Measurements from ENCODE around the gene KCNMA1. TPM values are rescaled to one million over a fixed set of nuclear protein-coding genes. Genes with fewer than 3 reads are reported as not detected.

Gene KCNMA1
- total and polyA plus RNA-seq, 10 donors: 9.3 to 114 (median 51.5) TPM

- 77 to 83% (median 78%) methylated on average over 13 of the region's 13 CpGs for WGBS, 5 donors
- no peaks in the 10 kb centered on the region for H3K9me3 ChIP-seq
These were observed 324.4 kb downstream of the KCNMA1 start for GRCh38 chr10:77313066-77313750.

GRCh38 chr10:77311186-77311585 is 326.4 kb downstream of the KCNMA1 start:
- 41 to 51% (median 43%) methylated on average over 2 of the region's 2 CpGs for WGBS, 5 donors
- intact Hi-C loops (cut with DNase I; ENCODE audit: low total_unique reads): no loop called here
- no peak overlapping the region for H3K27ac ChIP-seq
- H3K36me3 ChIP-seq: no peaks in the 10 kb centered on the region
- H3K27me3 ChIP-seq (replicated peaks in 1 of 7): peaks cover 0 to 22% (median 0%) of the 10 kb centered on the region in 7 donors
- no peaks in the 10 kb centered on the region for H3K9me3 ChIP-seq
- TF ChIP-seq POLR2A (IDR thresholded peaks at IDR 0.05) (no peak), POLR2AphosphoS5 (IDR thresholded peaks at IDR 0.05) (no peak), CTCF (IDR thresholded peaks at IDR 0.05 in 8 of 11, conservative IDR thresholded peaks at IDR 0.05 in 3 of 11) (no peak)
- H3K4me1 ChIP-seq: no peaks in the 10 kb centered on the region
- no peak overlapping the region for H3K4me3 ChIP-seq
- DNase-seq: no peak

More at GRCh38 chr10:77313066-77313750, 324.4 kb downstream of the KCNMA1 start:
- TF ChIP-seq POLR2A (IDR thresholded peaks at IDR 0.05): no peak
- no peak for TF ChIP-seq POLR2AphosphoS5 (IDR thresholded peaks at IDR 0.05)
- no peak for TF ChIP-seq CTCF (IDR thresholded peaks at IDR 0.05 in 8 of 11, conservative IDR thresholded peaks at IDR 0.05 in 3 of 11)
- intact Hi-C loops (cut with DNase I; ENCODE audit: low total_unique reads): no loop called here
- H3K27me3 ChIP-seq (replicated peaks in 1 of 7): peaks cover 0 to 22% (median 0%) of the 10 kb centered on the region in 7 donors
- no peak overlapping the region for H3K4me3 ChIP-seq
- no peaks in the 10 kb centered on the region for H3K4me1 ChIP-seq
- no peaks in the 10 kb centered on the region for H3K36me3 ChIP-seq
- DNase-seq: no peak
- H3K27ac ChIP-seq: no peak overlapping the region

GRCh38 chr10:77310288-77310840 is 327.2 kb downstream of the KCNMA1 start:
- DNase-seq: no peak
- Histone ChIP-seq H3K36me3 (no peaks in the 10 kb centered on the region), H3K9me3 (no peaks in the 10 kb centered on the region), H3K4me1 (no peaks in the 10 kb centered on the region), H3K27me3 (replicated peaks in 1 of 7) (peaks cover 0 to 22% (median 0%) of the 10 kb centered on the region in 7 donors), H3K4me3 (no peak overlapping the region), H3K27ac (no peak overlapping the region)
- TF ChIP-seq CTCF (IDR thresholded peaks at IDR 0.05 in 8 of 11, conservative IDR thresholded peaks at IDR 0.05 in 3 of 11) (no peak), POLR2AphosphoS5 (IDR thresholded peaks at IDR 0.05) (no peak), POLR2A (IDR thresholded peaks at IDR 0.05) (no peak)
- intact Hi-C loops (cut with DNase I; ENCODE audit: low total_unique reads): no loop called here
- WGBS, 5 donors: 62 to 79% (median 68%) methylated on average over 6 of the region's 6 CpGs

GRCh38 chr10:77309509-77309908 is 328.1 kb downstream of the KCNMA1 start:
- Histone ChIP-seq H3K36me3 (no peaks in the 10 kb centered on the region), H3K27ac (no peak overlapping the region), H3K27me3 (replicated peaks in 1 of 7) (peaks cover 0 to 25% (median 0%) of the 10 kb centered on the region in 7 donors), H3K4me3 (no peak overlapping the region), H3K9me3 (no peaks in the 10 kb centered on the region), H3K4me1 (no peaks in the 10 kb centered on the region)
- no peak for DNase-seq
- WGBS, 5 donors: 59 to 75% (median 74%) methylated on average over 2 of the region's 2 CpGs
- intact Hi-C loops (cut with DNase I; ENCODE audit: low total_unique reads): no loop called here
- TF ChIP-seq POLR2AphosphoS5 (IDR thresholded peaks at IDR 0.05) (no peak), CTCF (IDR thresholded peaks at IDR 0.05 in 8 of 11, conservative IDR thresholded peaks at IDR 0.05 in 3 of 11) (no peak), POLR2A (IDR thresholded peaks at IDR 0.05) (no peak)
